Stimulated activated CD8-positive, alpha-beta memory T cell treated with anti-CD3 and anti-CD28 coated beads, Interleukin-12 subunit alpha, Interleukin-12 subunit beta, amount 100 ng/mL, for 1 hour (primary cell): ENCODE data around the gene ZNF232.
"Not testable (repeated sequence)": the region's sequence is repeated elsewhere in the genome, so short reads cannot be mapped to it uniquely, and the experiment has no call there.

Experiments
- DNase-seq: peaks from one replicate; pipeline ENCODE4 v3.0.0-alpha.2; 2020; ENCODE audit warnings: low read depth

Gene ZNF232

DNA sequence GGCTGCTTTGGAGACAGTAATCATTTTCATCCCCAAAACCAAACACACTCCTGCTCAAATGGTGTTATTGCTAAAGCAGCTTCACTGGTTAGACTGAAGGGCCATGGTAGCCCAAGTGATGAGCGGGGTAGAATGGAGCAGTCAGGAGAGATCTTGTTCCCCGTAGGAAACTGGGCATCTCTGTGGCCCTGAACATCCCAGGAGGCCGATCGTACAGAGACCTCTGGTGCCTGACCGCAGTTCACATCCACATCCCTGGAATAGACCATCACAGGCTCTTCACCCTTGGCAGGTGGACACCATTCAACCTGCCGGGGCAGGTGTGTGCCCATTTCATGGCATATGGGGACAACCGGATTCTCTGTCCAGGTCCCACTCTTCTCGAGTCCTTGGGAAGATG lies 18.1 kb upstream of the ZNF232 start:
- DNase-seq, result not testable (repeated sequence)

DNA sequence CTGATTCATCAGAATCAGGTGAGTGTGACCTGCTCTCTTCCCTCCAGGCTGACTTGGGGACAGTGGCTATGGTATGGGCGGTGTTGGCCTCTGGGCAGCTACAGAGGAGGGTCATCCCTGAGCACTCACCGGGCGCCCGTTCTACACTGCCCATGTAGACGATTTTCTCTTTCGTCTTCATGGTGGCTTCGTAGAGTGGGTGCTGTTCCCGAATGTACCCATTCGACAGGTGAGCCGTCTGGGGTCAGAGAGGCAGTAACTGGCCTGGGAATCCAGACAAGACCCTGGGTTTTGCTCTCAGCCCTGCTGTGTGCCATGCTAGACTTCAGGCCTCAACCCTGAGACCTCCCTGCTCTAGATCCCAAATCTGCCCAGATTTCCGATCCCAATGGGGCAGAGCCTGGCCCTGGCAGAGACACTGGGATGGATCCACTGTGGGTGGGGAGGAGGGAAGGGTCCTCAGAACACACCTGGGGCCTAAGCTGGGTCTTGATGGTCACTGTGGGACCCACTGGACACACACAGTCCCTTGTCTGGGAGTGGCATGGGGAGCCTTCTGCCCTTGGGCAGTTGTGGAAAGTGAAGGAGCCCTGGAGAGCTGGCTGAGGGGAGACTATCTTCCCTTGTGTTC lies 17.3 kb upstream of the ZNF232 start:
- DNase-seq, result no peak

DNA sequence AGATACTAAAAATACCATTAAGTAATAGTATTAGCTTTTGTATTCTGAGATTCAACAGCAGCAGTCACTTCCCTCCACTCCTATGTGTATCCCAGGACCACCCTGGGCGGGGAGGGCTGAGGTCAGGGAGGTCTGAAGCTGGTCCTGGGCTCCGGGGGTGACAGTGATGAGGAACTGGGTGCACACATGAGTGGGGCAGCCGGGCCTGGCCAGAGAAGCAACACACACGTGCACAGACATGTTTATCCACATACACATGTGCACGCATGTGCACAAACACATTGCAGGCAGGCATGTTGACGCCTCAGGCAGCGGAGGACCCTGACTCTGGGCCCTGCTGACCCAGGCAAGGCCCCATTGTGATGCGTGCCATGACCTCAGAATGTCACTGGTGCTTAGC lies 16.7 kb upstream of the ZNF232 start:
- DNase-seq, result not testable (repeated sequence)

DNA sequence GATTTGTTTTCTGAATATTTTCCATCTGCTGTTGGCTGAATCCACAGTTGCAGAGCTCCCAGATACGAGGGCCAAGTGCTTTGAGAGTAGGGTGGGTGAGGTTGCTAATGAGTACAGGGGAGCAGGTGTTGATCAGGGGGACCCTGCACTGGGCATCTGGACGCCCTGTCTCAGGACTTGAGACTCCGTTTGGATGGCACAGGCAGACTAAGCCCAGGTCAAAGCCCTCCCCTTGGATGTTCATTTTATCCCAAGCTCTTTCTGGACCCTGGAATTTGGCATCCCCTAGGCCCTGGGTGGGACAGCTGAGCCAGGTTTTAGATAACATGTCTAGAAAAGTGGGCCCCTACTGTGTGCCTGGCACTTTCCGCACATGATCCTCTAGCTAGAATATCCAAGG lies 16.2 kb upstream of the ZNF232 start:
- no peak for DNase-seq

DNA sequence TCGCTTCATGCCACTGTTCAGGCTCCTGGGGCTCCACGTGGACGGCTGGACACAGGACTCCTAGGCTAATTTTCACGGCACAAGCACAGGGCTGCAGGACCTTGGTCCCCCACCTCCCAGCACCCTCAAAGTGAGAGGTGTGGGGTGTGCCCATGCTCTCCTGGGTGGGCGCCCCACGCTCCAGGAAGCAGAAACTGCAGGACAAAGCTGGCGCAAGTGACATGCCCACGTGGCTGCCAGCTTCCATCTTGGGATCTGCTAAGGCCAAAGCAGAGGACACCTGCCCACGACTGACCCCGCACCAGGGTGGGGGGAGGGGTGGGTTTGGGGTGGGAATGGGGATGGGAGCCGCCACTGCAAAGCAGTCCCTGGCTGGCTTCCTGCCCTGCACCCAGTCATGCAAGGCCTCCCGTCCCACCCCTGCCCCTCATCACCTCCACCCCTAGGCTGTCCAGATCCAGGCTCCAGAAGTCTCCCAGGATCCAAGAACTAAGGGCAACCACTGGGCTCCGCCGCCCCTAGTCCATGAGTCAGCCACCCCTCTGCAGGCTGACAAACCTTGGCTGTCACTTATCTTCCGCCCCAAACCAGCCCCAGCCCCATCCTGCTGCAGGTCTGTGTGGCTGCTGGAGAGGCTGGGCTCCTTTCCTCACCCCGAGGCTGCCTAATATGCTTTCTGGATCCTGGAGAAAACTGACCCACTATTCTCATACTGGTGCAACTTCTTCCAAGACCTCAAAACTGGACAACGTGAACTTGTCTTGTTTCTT lies 15.2 kb upstream of the ZNF232 start:
- DNase-seq, result no peak

DNA sequence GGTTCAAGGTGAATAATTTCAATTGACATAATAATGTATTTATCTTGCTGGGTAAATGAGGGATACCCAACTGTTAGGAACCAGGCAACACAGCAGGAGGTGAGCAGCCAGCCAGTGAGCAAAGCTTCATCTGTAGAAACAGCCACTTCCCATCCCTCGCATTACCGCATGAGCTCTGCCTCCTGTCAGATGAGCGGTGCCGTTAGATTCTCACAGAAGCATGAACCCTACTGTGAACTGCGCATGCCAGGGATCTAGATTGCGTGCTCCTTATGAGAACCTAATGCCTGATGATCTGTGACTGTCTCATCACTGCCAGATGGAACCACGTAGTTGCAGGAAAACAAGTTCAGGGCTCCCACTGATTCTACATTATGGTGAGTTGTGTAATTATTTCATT lies 13.2 kb upstream of the ZNF232 start:
- not testable (repeated sequence) for DNase-seq

DNA sequence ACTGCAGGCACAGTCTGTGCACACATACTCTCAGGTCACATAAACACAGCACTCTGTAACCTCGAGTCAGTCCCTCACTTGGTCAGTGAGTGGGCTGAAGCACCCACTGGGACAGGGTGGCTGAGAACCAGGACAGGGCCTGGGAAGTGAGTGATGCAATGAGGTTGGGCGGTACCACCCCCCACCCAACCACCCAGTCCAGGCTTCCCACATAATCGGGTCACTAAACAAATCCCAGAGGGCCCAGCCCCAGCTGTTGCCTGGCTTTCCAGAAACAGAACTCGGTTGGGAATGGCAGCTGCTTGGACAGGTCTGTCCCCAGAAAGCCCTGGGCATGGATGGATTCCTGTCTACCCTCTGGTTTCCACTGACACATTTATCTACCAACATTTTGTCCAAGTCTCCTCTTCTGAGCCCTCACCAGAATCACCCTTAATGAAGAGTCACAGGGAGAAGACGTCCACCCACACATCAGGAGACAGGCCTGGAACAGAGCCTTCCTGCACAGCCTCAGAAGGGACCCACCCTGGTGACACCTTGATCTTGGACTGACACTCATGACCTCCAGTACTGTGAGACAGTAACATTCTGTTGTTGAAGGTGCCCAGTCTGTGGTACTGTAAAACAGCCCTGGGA lies 12.6 kb upstream of the ZNF232 start:
- not testable (repeated sequence) for DNase-seq

DNA sequence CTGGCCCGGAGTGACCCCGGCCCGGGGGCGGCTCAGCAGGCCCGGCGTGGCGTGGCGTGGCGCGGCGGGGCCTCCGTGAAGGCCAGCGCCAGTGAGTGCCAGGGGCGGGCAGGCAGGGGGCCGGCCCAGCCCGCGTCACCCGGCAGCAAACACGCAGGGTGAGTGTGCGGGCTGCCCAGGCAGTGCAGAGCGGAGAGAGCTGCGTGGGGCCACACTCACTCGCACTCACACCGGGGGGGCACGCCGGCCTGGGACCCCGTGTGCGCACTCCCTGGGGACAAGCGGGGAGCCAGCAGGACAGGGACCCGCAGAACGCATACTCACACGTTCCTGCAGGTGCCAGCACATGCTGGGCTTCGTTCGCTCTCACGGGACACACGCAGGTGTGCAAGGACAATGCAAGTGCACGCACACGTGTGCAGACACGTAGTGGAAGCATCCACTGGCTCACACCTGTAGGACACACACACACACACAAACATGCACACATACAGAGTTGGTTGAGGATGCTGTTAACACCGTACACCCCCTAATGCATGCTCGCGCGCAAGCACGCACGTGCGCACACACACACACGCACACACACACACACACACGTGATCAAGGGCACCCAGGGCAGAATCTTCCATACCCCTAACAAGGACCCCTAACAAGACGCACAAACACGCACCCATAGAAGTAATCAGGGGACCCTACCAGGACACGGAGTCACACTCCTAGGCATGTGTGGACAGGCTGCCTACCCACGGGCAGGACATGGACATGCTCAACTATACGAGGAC lies 11.9 kb upstream of the ZNF232 start:
- no peak for DNase-seq

DNA sequence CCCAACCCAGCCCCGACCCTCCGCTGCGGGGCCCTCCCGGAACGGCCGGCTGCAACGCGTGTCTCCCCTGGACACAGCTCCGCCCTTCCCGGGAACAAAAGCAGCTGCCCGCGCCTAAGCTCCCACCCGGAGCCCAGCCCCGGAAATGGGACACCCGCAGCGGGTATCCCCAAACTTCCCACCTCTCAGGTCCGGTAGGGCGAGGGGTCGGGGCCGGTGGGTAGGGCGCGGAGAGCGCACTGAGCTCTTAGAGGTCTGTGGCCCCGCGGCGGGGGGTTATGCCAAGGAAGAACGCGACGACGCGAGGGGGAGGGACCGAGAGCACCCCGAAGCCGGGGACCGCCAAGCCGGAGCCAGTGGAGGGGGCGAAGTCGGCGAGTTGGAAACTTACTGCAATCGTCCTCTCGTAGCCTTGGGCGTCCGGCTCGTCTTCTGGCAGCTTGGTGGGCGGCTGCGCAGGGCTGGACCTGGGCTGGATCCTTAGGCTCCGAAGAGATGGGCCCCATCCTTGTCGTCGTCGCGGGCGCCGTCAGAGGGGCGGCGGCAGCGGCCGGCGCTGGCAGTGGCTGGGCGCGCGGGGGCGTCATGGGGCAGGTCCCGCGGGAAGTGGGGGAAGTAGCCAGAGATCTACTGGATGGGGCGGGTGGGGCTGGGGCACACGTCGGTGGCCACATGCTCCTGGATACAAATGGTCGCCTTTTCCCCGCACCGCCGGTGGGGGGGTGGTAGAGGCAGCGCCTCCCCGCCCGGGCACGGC lies 11.1 kb upstream of the ZNF232 start:
- no peak for DNase-seq

DNA sequence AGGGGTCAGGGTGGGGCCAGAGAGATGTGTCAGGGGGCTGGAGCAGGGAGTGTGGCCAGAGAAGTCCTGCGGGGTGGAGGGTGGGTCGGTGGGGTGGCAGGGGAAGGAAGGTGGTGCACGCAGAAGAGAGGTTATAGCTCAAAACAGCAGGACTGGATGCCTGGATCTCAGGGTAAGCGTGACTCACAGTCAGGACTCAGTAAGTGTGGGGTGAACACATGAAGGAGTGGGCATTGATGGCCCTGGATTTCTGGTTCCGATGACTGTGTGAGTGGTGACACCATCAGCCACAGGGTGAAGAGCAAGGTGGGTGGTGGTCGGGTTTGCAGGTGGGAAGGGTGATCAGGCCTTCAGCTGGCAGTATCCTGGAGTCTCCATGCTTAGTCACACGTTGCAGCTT lies 10.4 kb upstream of the ZNF232 start:
- DNase-seq, result not testable (repeated sequence)

DNA sequence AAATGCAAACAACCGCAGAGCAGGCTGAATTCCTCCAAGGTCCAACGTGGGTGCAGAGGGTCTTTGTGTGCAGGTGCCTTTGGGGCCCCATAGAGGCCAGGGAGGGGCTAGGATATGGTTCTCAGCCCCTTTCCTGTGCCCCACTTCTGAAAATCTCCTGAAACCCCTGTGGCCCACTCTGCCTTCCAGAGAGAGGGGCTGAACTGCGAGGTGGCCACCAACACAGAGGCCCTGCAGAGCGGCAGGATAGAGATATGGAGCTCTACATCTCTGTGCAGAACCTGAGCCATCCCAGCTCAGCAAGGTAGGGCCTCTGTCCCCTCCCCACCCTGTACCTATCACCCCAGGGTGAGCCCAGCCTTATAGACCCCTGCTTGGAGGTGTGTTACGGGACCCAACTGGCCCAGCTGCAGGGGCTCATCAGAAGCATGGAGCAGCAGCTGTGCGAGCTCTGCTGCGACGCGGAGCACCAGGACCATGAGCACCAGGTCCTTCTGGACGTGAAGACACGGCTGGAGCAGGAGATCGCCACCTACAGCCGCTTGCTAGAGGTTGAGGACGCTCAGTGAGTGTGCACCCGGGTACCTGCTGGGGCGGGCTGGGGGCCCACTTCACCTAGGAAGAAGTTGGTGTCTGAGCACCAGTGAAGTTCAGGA lies 9.6 kb upstream of the ZNF232 start:
- no peak for DNase-seq

DNA sequence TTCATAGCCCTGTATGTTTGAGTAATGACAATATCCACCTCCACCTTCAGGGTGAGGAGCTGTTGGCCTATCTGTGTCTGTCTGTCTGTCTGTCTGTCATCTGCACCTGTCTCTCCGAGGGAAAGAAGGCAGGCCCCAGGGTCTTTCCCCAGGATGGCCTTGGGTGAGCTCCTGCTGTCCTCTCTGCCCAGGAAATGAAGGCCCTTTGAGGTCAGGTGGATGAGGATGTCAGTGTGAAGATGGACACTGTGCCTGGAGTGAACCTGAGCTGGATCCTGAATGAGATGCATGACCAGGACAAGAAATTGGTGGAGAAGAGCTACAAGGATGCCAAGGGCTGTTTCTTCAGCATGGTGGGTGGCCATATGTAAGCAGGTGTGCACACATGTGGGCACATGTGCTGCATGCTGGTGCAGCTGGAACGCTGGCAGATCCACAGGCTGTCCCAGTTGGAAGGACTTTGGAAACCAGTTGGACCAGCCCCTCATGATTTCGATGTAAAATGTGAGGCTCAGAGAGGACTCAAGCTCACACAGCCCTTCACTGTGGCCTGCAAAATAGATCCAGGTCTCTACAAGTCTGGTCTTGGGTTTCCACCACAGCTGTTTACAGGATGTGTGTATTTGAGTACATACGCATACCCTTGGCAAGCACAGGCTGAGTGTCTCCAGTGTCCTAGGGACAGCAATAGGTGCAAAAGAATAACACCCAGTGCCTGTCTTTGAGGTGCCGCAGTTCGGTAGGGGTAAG lies 8.9 kb upstream of the ZNF232 start:
- DNase-seq, result not testable (repeated sequence)

DNA sequence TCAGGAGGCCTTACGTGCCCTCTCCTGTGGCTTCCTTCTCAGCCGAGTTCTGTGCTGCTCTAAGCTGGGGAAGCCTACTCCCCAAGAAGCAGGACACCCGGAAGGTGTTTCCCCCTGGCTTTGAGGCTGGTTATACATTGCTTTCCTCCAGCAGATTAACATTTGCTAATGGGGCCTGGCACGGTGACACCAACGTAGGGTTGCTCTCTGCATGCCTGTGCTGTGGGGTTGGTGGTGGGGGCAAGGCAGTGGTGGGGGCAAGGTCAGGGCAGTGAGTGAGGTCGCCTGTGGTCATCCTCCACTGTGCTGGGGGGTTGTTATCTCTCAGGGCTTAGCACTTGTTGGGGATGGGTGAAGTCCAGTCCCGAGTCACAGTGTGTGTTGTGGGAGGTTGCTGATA lies 8.4 kb upstream of the ZNF232 start:
- DNase-seq, result no peak

DNA sequence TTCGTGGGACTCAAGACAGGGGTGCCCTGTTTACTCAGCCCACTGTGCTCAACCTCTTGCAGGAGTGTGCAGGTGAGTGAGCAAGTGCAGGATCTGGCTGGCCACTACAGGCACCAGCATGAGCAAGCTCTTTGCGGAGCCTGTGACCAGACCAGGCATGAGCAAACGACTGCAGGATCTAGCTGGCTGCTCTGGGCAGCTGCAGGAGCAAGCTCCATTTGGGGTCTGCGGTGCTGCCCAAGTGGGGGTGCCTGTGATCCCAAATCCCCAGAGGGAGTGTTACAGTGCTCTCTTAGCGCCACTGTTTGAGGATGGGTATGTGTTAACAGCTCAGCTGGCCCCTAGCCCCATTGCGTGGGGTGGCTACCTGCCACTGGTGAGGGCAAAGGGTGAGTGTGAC lies 6.5 kb upstream of the ZNF232 start:
- no peak for DNase-seq

DNA sequence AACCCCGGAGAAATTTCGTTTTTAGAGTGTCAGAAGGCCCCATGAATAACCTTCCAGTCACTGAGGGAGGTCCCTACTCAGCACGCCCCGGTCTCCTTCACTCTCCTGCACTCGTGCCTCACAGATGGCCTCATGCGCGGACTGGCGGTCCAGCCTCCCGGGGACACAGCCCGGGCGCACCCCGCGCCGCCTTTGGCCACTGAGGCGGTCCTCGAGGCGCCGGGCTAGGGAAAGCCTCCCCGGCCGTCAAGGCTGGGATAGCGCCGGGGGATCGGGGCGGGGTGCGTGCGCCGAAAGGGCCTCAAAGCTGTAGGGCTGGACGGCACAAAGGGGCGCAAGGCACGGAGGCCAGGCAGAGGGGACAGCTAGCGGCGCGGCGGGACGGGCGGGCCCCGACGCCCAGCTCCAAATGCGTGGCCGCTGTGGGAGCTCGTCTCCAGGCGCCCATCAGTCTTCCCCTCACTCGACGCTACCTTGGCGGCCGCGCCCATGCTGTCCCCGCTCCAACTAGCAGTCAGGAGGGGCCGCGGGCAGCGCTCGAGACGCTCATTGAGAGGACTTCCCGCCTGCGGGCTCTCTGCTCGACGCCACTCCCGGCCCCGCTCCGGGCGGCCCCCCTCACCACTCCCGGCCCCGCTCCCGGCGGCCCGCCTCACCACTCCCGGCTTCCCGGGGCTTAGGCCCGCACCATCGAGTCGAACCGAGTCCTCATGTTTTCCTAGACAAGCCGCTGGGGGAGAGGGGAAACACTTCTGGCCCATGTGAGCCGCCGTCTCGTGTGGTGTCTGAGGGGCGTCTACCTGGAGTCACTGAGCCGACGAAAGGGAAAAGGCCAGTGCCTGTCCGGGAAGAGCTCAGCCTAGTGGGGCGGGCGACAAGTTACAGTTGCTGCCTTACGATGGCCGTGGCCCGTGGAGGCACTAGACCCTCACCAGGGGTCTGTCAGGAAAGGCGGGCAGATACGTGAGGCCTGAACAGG lies 4.3 kb upstream of the ZNF232 start, which contains the start of gene USP6:
Gene USP6, plus strand, starts transcription at position 360 of the 979 bp plus-strand sequence. CDS start 14,336 bp downstream, outside the sequence.
- no peak for DNase-seq

DNA sequence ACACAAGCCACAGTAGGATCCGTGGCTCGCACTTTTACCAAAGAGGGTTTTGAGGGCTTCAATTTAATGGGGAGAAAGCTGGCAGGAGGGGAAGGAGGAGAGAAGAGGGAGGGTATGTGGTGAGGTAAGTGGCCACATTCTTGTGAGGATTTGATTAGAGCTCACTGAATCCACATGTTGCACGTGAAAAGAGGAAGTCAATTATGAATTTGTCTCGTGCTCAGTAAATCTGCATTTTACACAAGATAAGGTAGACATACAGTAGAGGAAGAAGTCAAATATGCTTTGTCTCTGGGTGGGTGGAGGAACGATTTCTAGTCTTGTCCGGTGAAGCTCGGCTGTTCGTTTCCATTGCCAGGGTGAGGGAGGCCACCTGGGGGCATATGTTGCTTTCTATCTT lies 862 bp downstream of the ZNF232 start:
- DNase-seq, result no peak

DNA sequence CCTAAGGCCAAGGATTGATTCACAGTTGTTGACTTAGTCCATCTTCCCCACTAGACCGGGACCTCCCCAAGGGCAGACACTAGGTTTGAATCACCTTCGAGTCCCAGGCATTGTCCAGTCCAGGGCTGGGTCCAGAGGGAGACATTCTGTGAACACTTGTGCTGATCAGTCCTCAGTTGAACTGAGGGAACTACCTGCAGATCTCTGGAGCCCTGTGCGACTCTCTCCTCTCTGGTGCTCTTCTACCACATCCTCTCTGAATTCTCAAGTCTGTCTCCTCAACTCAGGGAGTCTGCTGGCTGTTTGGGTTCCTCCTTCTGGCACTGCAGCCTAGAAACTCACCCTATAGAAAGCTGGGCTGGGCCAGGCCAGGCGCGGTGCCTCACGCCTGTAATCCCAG lies 10.8 kb downstream of the ZNF232 start:
- no peak for DNase-seq

DNA sequence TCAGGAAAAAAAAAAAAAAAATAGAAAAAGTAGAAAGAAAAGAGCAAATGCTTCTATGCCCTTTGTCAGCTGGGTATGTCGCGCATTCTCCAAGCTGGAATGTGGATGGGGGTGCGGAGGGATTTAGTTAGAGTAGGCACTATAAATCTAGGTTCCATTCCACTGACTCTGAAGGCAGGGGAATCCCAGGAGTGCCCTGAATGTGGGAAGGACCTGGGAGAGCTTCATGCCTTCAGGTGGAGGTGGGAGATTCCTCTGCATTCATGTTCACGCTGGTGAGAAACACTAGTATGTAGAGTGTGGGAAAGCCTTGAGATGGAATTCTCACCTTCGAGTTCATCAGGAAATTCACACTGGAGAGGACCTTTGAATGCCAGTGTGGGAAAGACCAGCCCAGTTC lies 12.4 kb downstream of the ZNF232 start:
- no peak for DNase-seq
